Endothelial cell of umbilical vein (primary cell): Measurements from ENCODE around the gene CRKL. TPM values are rescaled to one million over a fixed set of nuclear protein-coding genes. Genes with fewer than 3 reads are reported as not detected.
"Not testable (repeated sequence)": the region's sequence is repeated elsewhere in the genome, so short reads cannot be mapped to it uniquely, and the experiment has no call there.

Source experiments
- BruUV-seq: library from RNA; stranded (reverse); fragments of 400-500 nt; replicated peaks from 2 replicates; lab custom pipeline; 2021; lab: Mats Ljungman, UMichigan
- CTCF ChIA-PET: fragments of 300-600, 350-600 bp; sonication (Branson Sonifier 250); formaldehyde crosslinking; loops from one replicate; lab custom pipeline; 2021; ENCODE audit warnings: antibody characterized with exemption, inconsistent platforms; lab: Charles Lee
- POLR2A ChIA-PET: fragments of 300-600, 350-600 bp; sonication (Branson Sonifier 250); formaldehyde crosslinking; loops from one replicate; lab custom pipeline; 2021; ENCODE audit warnings: antibody characterized with exemption, inconsistent platforms; lab: Charles Lee
- DNase-seq: peaks from one replicate; pipeline ENCODE4 v3.0.0-alpha.2; 2011; ENCODE audit warnings: low read depth, low spot score
- FAIRE-seq: peaks from 2 replicates; lab custom pipeline; 2011; peaks lifted over from hg19 to GRCh38; lab: Jason Lieb, UNC
- H2AFZ ChIP-seq: 2 replicates; pipeline ENCODE4 v1.6.0; 2012; ENCODE audit warnings: low read depth, low read length, control low read depth, inconsistent platforms
- H3K27ac ChIP-seq: 2 replicates; pipeline ENCODE4 v1.5.1; 2011; ENCODE audit warnings: low read depth, mild to moderate bottlenecking, control low read depth, low read length, moderate library complexity; ENCODE audit not compliant: insufficient read depth
- H3K27me3 ChIP-seq, 2 experiments: 2 replicates each; pipeline versions ENCODE4 v1.6.0 to v1.6.1; 2011; ENCODE audit warnings: low read length in 2 of 2, mixed read lengths in 1 of 2; ENCODE audit not compliant: control insufficient read depth in 2 of 2, insufficient read depth in 2 of 2
- H3K36me3 ChIP-seq, 2 experiments: 2 replicates in 1 of 2; 3 replicates in 1 of 2; pipeline ENCODE4 v1.5.1; 2011; ENCODE audit warnings: low read length in 2 of 2, mild to moderate bottlenecking in 1 of 2, moderate library complexity in 1 of 2; ENCODE audit not compliant: control insufficient read depth in 2 of 2, insufficient read depth in 2 of 2; ENCODE audit errors: extremely low read depth in 1 of 2
- H3K4me1 ChIP-seq: 3 replicates; pipeline ENCODE4 v1.5.1; 2011; ENCODE audit warnings: mild to moderate bottlenecking, low read length; ENCODE audit not compliant: control insufficient read depth, insufficient read depth; ENCODE audit errors: extremely low read depth
- H3K4me2 ChIP-seq: 2 replicates; pipeline ENCODE4 v1.6.1; 2011; ENCODE audit warnings: low read length, control low read depth, mixed read lengths; ENCODE audit not compliant: insufficient read depth
- H3K4me3 ChIP-seq, 3 experiments: fragments of 200-600 bp in 1 of 3; sonication (generic), shearing (Covaris generic) in 1 of 3; replicated peaks in 1 of 3; 2 replicates each; pipeline ENCODE4 v1.5.1; 2011 to 2016; ENCODE audit warnings: control low read depth in 3 of 3, low read length in 3 of 3, mild to moderate bottlenecking in 2 of 3, inconsistent platforms in 1 of 3, low read depth in 1 of 3, moderate library complexity in 1 of 3; ENCODE audit not compliant: insufficient read depth in 1 of 3
- H3K79me2 ChIP-seq: 2 replicates; pipeline ENCODE4 v1.6.0; 2012; ENCODE audit warnings: low read length, inconsistent platforms; ENCODE audit not compliant: control insufficient read depth, insufficient read depth
- H3K9ac ChIP-seq: replicated peaks from 2 replicates; pipeline ENCODE3; 2011; ENCODE audit warnings: low read length, control low read depth; ENCODE audit not compliant: insufficient read depth; ENCODE audit errors: extremely low read depth
- H3K9me1 ChIP-seq: replicated peaks from 3 replicates; pipeline ENCODE4 v1.6.0; 2011; ENCODE audit warnings: mild to moderate bottlenecking, low read length; ENCODE audit not compliant: control insufficient read depth, insufficient read depth; ENCODE audit errors: extremely low read depth
- H3K9me3 ChIP-seq: replicated peaks from 2 replicates; pipeline ENCODE4 v1.5.1; 2012; ENCODE audit warnings: low read length, inconsistent platforms; ENCODE audit not compliant: control insufficient read depth, insufficient read depth
- H4K20me1 ChIP-seq: replicated peaks from 2 replicates; pipeline ENCODE3; 2011; ENCODE audit warnings: mild to moderate bottlenecking, low read length; ENCODE audit not compliant: control insufficient read depth, insufficient read depth; ENCODE audit errors: extremely low read depth
- FOS ChIP-seq: IDR thresholded peaks from 2 replicates; pipeline ENCODE4 v1.6.1; 2011; ENCODE audit warnings: mild to moderate bottlenecking, low read length, moderate library complexity, borderline replicate concordance; ENCODE audit not compliant: insufficient read depth
- dilution Hi-C: fragments of 300-500 bp; cut with MboI; formaldehyde crosslinking; loops from one replicate; pipeline ENCODE4 v1.15.0; 2019; ENCODE audit warnings: low sequenced_read_pairs; ENCODE audit not compliant: extremely low pct_ligation_motif_present
- intact Hi-C: fragments of 100-400 bp; cut with micrococcal nuclease; formaldehyde crosslinking; loops from one replicate; pipeline ENCODE4 v1.10.0; 2022
- polyA plus RNA-seq, 4 experiments: library from polyadenylated mRNA; depleted of rRNA in 3 of 4; stranded (reverse) in 3 of 4; unstranded in 1 of 4; fragments of >200 nt; gene quantifications; 2 replicates each; pipeline versions ENCODE4 v1.2.1 to v1.2.3, GENCODE V29; 2011 to 2012; ENCODE audit warnings: missing spikeins in 1 of 4
- total RNA-seq: library from RNA; stranded (reverse); gene quantifications from 2 replicates; pipeline ENCODE4 v1.2.3, GENCODE V29; 2021

CRKL gene
- total and polyA plus RNA-seq, 2 donors (not counting 3 experiments of a cell fraction or from before 2014, with no cell fraction given), result 18.0 to 50.6 TPM

- no peak overlapping the region for H2AFZ ChIP-seq
- no peak for TF ChIP-seq FOS
- H3K9me3 ChIP-seq, result no peaks in the 10 kb centered on the region
- DNase-seq (no peak), FAIRE-seq (no peak)
- intact Hi-C loops (no loop called here), dilution Hi-C loops (no loop called here)
- ChIA-PET CTCF (interaction anchor here (0.5 to 2.8 kb wide), 5 partner anchors 8 to 52 kb away, joined by 3 to 13 read pairs (median 4); partner anchors contain the start of gene LZTR1), POLR2A (no interaction called here)
- peaks cover 0 to 2% of the 10 kb centered on the region in 2 experiments for H3K27me3 ChIP-seq
- H3K4me1 ChIP-seq, result peaks cover 2% of the 10 kb centered on the region
- no peak overlapping the region for H3K4me3 ChIP-seq
- no peaks in the 10 kb centered on the region for H3K79me2 ChIP-seq
- no peaks in the 10 kb centered on the region for H3K9me1 ChIP-seq
- H3K9ac ChIP-seq, result no peak overlapping the region
- no peak overlapping the region for H3K4me2 ChIP-seq
- no peaks in the 10 kb centered on the region for H3K36me3 ChIP-seq
- BruUV-seq, result no TSS peak
- no peak overlapping the region for H3K27ac ChIP-seq
- no peaks in the 10 kb centered on the region for H4K20me1 ChIP-seq
Observed at GRCh38 chr22:20970939-20971657, 53.9 kb downstream of the CRKL start.

- H3K27ac ChIP-seq, H2AFZ ChIP-seq, H3K4me3 ChIP-seq, H3K9me1 ChIP-seq, dilution Hi-C loops, H3K79me2 ChIP-seq, intact Hi-C loops, H3K4me2 ChIP-seq, H3K27me3 ChIP-seq, BruUV-seq, H3K4me1 ChIP-seq, H4K20me1 ChIP-seq, FAIRE-seq, DNase-seq, H3K9me3 ChIP-seq, H3K9ac ChIP-seq, H3K36me3 ChIP-seq: not testable (repeated sequence)
- POLR2A ChIA-PET, result interaction anchor here (1.2 kb wide), 1 partner anchor 10 kb away, joined by 3 read pairs; the partner anchor contains the start of gene LZTR1
- CTCF ChIA-PET, result interaction anchor here (1.3 to 2.8 kb wide), 5 partner anchors 9 to 87 kb away, joined by 4 to 13 read pairs (median 6); partner anchors contain the start of gene LZTR1
Observed at GRCh38 chr22:20972014-20972694, 54.9 kb downstream of the CRKL start.
